K562 (cell line): ENCODE measurements around the gene ADCYAP1R1. TPM values are rescaled to one million over a fixed set of nuclear protein-coding genes. Genes with fewer than 3 reads are reported as not detected.

Experiments
- ATAC-seq: fragments of 200-7000 bp; cut with Tn5 transposase; 3 replicates; pipeline ENCODE4 v1.9.1; 2020; ENCODE audit warnings: moderate library complexity
- BruUV-seq: library from RNA; stranded (reverse); fragments of 400-500 nt; replicated peaks from 2 replicates; lab custom pipeline; 2021; lab: Mats Ljungman, UMichigan
- CTCF ChIA-PET: fragments of 300-600 bp; formaldehyde crosslinking; extraction: SDS; loops from one replicate; lab custom pipeline; 2021; ENCODE audit warnings: low intra/inter-chr PET ratio; lab: Yijun Ruan, JAX
- POLR2A ChIA-PET: fragments of 300-600, 350-650 bp; sonication (Branson Sonifier 250); formaldehyde crosslinking; extraction: SDS; loops from one replicate; lab custom pipeline; 2021; ENCODE audit warnings: antibody characterized with exemption, inconsistent platforms; lab: Yijun Ruan, JAX
- DNase-seq, 4 experiments: peaks; one replicate each; pipeline versions ENCODE4 v3.0.0 to v3.0.0-alpha.2; 2011 to 2018; ENCODE audit warnings: low spot score in 3 of 4, mixed read lengths in 3 of 4; ENCODE audit errors: extremely low read depth in 1 of 4
- FAIRE-seq: peaks from 2 replicates; lab custom pipeline; 2011; peaks lifted over from hg19 to GRCh38; lab: Jason Lieb, UNC
- H2AFZ ChIP-seq: 2 replicates; pipeline ENCODE4 v1.6.0; 2011; ENCODE audit warnings: low read depth, low read length, control low read depth, inconsistent platforms
- H3K27ac ChIP-seq: fragments of 200-600 bp; 3 replicates; pipeline ENCODE4 v1.8.0; 2011; ENCODE audit warnings: low read depth, mild to moderate bottlenecking, control low read depth, inconsistent platforms, low read length, moderate library complexity, mixed read lengths; ENCODE audit errors: extremely low read depth
- H3K27me3 ChIP-seq, 2 experiments: fragments of 300-600 bp in 1 of 2; 2 replicates in 1 of 2; 3 replicates in 1 of 2; pipeline versions ENCODE4 v1.6.0 to v1.8.0; 2011; ENCODE audit warnings: inconsistent platforms in 2 of 2, low read length in 2 of 2, mild to moderate bottlenecking in 1 of 2, mixed read lengths in 1 of 2, moderate library complexity in 1 of 2; ENCODE audit not compliant: control insufficient read depth in 2 of 2, insufficient read depth in 2 of 2
- H3K36me3 ChIP-seq: fragments of 300-600 bp; 3 replicates; pipeline ENCODE4 v1.8.0; 2011; ENCODE audit warnings: mild to moderate bottlenecking, low read length, inconsistent platforms; ENCODE audit not compliant: control insufficient read depth, insufficient read depth
- H3K4me1 ChIP-seq, 2 experiments: fragments of 200-600 bp in 1 of 2; replicated peaks in 1 of 2; 2 replicates in 1 of 2; 3 replicates in 1 of 2; pipeline versions ENCODE4 v1.5.1 to v1.8.0; 2011; ENCODE audit warnings: inconsistent platforms in 2 of 2, low read length in 2 of 2, mild to moderate bottlenecking in 1 of 2, mixed read lengths in 1 of 2, moderate library complexity in 1 of 2; ENCODE audit not compliant: control insufficient read depth in 2 of 2, insufficient read depth in 2 of 2
- H3K4me2 ChIP-seq: 2 replicates; pipeline ENCODE4 v1.6.1; 2011; ENCODE audit warnings: low read length, control low read depth, inconsistent platforms, mixed read lengths; ENCODE audit not compliant: insufficient read depth
- H3K4me3 ChIP-seq: fragments of 200-600 bp; sonication (generic), shearing (Covaris generic); 2 replicates; pipeline ENCODE4 v1.5.1; 2016; ENCODE audit warnings: control low read depth, inconsistent platforms
- H3K79me2 ChIP-seq: fragments of 200-600 bp; 3 replicates; pipeline ENCODE4 v1.8.0; 2011; ENCODE audit warnings: low read length, inconsistent platforms; ENCODE audit not compliant: control insufficient read depth, insufficient read depth
- H3K9ac ChIP-seq, 2 experiments: 2 replicates each; pipeline versions ENCODE4 v1.6.0 to v1.6.1; 2011; ENCODE audit warnings: low read depth in 2 of 2, low read length in 2 of 2, control low read depth in 1 of 2, inconsistent platforms in 1 of 2, mild to moderate bottlenecking in 1 of 2, mixed read lengths in 1 of 2; ENCODE audit not compliant: insufficient read depth in 1 of 2
- H3K9me1 ChIP-seq: one replicate; pipeline ENCODE4 v1.6.0; 2011; ENCODE audit warnings: inconsistent platforms, mild to moderate bottlenecking, low read length, moderate library complexity; ENCODE audit not compliant: control insufficient read depth, insufficient read depth
- H3K9me3 ChIP-seq: replicated peaks from 2 replicates; pipeline ENCODE4 v1.5.1; 2011; ENCODE audit warnings: low read depth, low read length, inconsistent platforms; ENCODE audit not compliant: control insufficient read depth, insufficient read depth
- H4K20me1 ChIP-seq: replicated peaks from 2 replicates; pipeline ENCODE4 v1.6.1; 2011; ENCODE audit warnings: low read length, inconsistent platforms, mixed read lengths; ENCODE audit not compliant: control insufficient read depth, insufficient read depth
- ARNT ChIP-seq, 2 experiments: fragments of 450-650 bp; IDR thresholded peaks; 2 replicates each; pipeline ENCODE4 v1.6.1; 2016; ENCODE audit warnings: mild to moderate bottlenecking in 1 of 2
- CBFB ChIP-seq: sonication (generic); formaldehyde crosslinking; IDR thresholded peaks from 2 replicates; pipeline ENCODE4 v1.4.0; 2020; ENCODE audit warnings: mild to moderate bottlenecking, missing genetic modification reagents
- ETV6 ChIP-seq, 3 experiments: fragments of 150-350 bp in 1 of 3; sonication (generic) in 1 of 3; formaldehyde crosslinking in 1 of 3; IDR thresholded peaks; 2 replicates each; pipeline versions ENCODE4 v1.6.1 to v1.8.0; 2014 to 2022; ENCODE audit warnings: borderline replicate concordance in 2 of 3, low read depth in 2 of 3, antibody characterized with exemption in 1 of 3, low read length in 1 of 3, mild to moderate bottlenecking in 1 of 3, missing genetic modification reagents in 1 of 3
- MAFG ChIP-seq: fragments of 450-650 bp; conservative IDR thresholded peaks from 2 replicates; pipeline ENCODE4 v1.6.1; 2016; ENCODE audit warnings: missing genetic modification characterization, missing compliant biosample characterization
- ZNF280A ChIP-seq: fragments of 450-650 bp; IDR thresholded peaks from 2 replicates; pipeline ENCODE4 v1.6.1; 2018; ENCODE audit warnings: mild to moderate bottlenecking, low read depth; ENCODE audit not compliant: partially characterized antibody
- ZNF316 ChIP-seq: fragments of 450-650 bp; IDR thresholded peaks from 2 replicates; pipeline ENCODE4 v1.6.1; 2016
- ZNF699 ChIP-seq: fragments of 250-450 bp; sonication (Bioruptor Pico); IDR thresholded peaks from 2 replicates; pipeline ENCODE4 v1.8.0; 2021; ENCODE audit warnings: mild to moderate bottlenecking, moderate library complexity; ENCODE audit not compliant: insufficient replicate concordance
- WGBS: fragments of 100-300 bp; shearing (Covaris generic); methylation state at CpG from one replicate; pipeline ENCODE4 v1.1.6; 2016; ENCODE audit warnings: low coverage, mixed read lengths; ENCODE audit not compliant: insufficient coverage; ENCODE audit errors: missing lambda C conversion rate; 5-methylcytosine and 5-hydroxymethylcytosine counted together
- in situ Hi-C: fragments of 300-500 bp; cut with MboI; formaldehyde crosslinking; loops from 4 replicates; pipeline ENCODE4 v1.15.0; 2018; ENCODE audit warnings: inconsistent platforms, mixed read lengths
- intact Hi-C: fragments of 100-400 bp; cut with micrococcal nuclease; formaldehyde crosslinking; loops from 2 replicates; pipeline ENCODE4 v1.14.2; 2022
- polyA plus RNA-seq, 8 experiments: library from polyadenylated mRNA; depleted of rRNA in 4 of 8; stranded (reverse) in 5 of 8; unstranded in 3 of 8; fragments of >200 nt; fragmentation: Nextera tagmentation in 2 of 8; fragmentation: Illumina TruSeq in 1 of 8; extraction: Ambion mirVana in 2 of 8; extraction: Trizol in 1 of 8; gene quantifications; 2 replicates each; pipeline versions ENCODE4 v1.2.1 to v1.2.3, GENCODE V29; 2011 to 2014; ENCODE audit warnings: inconsistent platforms in 1 of 8, missing spikeins in 1 of 8
- total RNA-seq, 7 experiments: library from RNA; depleted of rRNA in 6 of 7; stranded (reverse); fragments of >200 nt in 6 of 7; fragmentation: Illumina TruSeq in 2 of 7; extraction: Trizol in 2 of 7; gene quantifications; 2 replicates each; pipeline versions ENCODE4 v1.2.1 to v1.2.3, GENCODE V29; 2011 to 2021; ENCODE audit warnings: low replicate concordance in 1 of 7

Gene ADCYAP1R1
- total and polyA plus RNA-seq, 9 of the 15 experiments (the other 6 are each of a cell fraction or from before 2014, with no cell fraction given), result 0.03 to 0.07 TPM; not detected in 7

- no peak for TF ChIP-seq ZNF280A
- no peak for TF ChIP-seq ZNF699 (CRISPR knock-in tag)
- no peak for TF ChIP-seq ARNT (IDR thresholded peaks at IDR 0.05)
Measured at GRCh38 chr7:31099451-31100444, 47.6 kb downstream of the ADCYAP1R1 start (continued).

GRCh38 chr7:31100445-31100844, 48.3 kb downstream of the ADCYAP1R1 start:
- Histone ChIP-seq H3K4me3 (no peak overlapping the region), H3K79me2 (no peaks in the 10 kb centered on the region), H3K36me3 (no peaks in the 10 kb centered on the region), H3K27ac (no peak overlapping the region), H3K27me3 (peaks cover 0 to 42% of the 10 kb centered on the region in 2 experiments; a peak in 3 of 5 replicates), H3K4me2 (no peak overlapping the region), H3K9ac (no peak overlapping the region), H4K20me1 (no peaks in the 10 kb centered on the region), H2AFZ (no peak overlapping the region), H3K4me1 (no peaks in the 10 kb centered on the region), H3K9me3 (no peaks in the 10 kb centered on the region), H3K9me1 (no peaks in the 10 kb centered on the region)
- no TSS peak for BruUV-seq
- DNase-seq, result no peak
- FAIRE-seq, result no peak
- 0% methylated on average over 2 of the region's 2 CpGs for WGBS
- POLR2A ChIA-PET, result no interaction called here
- CTCF ChIA-PET, result no interaction called here
- ATAC-seq, result no peak
- TF ChIP-seq ZNF316 (peak; percentile 13; the same call in 1 of the 2 replicates), CBFB (no peak), ETV6 (IDR thresholded peaks at IDR 0.05; ENCODE audit: borderline replicate concordance in 1 of 2, low read depth in 2 of 2, low read length in 1 of 2) (no peak), ETV6 (CRISPR knock-in tag; IDR thresholded peaks at IDR 0.05; ENCODE audit: borderline replicate concordance) (no peak), MAFG (tag) (0 out of 2 replicates have a peak, but pooled peaks have one; percentile 10)
- intact Hi-C loops, result no loop called here
- in situ Hi-C loops, result no loop called here
